NB4 (cell line): ENCODE data around the gene ACOT6.

ENCODE experiments used
- POLR2A ChIP-seq: IDR thresholded peaks from 2 replicates; pipeline ENCODE4 v1.6.1; 2011; ENCODE audit warnings: mild to moderate bottlenecking; ENCODE audit not compliant: insufficient read length; ENCODE audit errors: extremely low read depth
- TF ChIP-seq, protein P1 (sequence below): IDR thresholded peaks from one replicate; pipeline ENCODE4 v1.5.1; 2012; ENCODE audit warnings: low read depth, low read length
- TF ChIP-seq, protein P2 (sequence below): IDR thresholded peaks from 2 replicates; pipeline ENCODE4 v1.6.1; 2011; ENCODE audit warnings: low read depth, low read length

DNA sequence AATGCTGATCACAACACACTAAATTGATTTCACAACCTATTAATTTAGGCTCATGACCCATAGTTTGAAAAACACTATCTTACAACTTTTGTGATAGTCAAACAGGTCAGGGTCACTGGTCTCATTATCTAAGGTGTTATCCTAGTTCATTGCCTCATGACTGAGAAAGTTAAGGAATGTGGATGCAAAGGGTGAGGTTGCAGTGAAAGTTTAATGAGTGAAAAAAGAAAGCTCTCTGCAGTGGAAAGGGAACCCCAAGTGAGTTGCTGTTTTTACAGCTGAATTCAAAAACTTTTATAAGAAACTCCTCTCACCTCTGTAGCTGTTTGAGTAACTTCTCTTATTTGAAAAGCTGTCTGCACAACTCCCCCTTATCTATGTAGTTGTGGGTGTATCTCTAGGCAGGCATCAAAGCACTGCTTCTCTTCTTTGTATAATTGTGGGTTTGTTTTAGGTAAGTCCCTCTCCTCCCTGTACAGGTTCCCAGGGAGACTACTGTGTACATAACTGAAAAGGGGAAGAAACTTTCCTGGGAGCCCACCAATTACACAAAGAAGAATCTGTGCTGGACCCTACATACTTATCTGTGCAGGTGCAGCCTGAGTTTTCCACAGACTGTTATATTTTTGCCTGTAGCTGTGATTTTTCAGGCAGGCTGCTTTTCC lies 51.4 kb downstream of the ACOT6 start:
- TF ChIP-seq, protein P1, sequence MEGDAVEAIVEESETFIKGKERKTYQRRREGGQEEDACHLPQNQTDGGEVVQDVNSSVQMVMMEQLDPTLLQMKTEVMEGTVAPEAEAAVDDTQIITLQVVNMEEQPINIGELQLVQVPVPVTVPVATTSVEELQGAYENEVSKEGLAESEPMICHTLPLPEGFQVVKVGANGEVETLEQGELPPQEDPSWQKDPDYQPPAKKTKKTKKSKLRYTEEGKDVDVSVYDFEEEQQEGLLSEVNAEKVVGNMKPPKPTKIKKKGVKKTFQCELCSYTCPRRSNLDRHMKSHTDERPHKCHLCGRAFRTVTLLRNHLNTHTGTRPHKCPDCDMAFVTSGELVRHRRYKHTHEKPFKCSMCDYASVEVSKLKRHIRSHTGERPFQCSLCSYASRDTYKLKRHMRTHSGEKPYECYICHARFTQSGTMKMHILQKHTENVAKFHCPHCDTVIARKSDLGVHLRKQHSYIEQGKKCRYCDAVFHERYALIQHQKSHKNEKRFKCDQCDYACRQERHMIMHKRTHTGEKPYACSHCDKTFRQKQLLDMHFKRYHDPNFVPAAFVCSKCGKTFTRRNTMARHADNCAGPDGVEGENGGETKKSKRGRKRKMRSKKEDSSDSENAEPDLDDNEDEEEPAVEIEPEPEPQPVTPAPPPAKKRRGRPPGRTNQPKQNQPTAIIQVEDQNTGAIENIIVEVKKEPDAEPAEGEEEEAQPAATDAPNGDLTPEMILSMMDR = no peak
- no peak for TF ChIP-seq POLR2A
- TF ChIP-seq, protein P2, sequence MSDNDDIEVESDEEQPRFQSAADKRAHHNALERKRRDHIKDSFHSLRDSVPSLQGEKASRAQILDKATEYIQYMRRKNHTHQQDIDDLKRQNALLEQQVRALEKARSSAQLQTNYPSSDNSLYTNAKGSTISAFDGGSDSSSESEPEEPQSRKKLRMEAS = no peak
